GM18508 (cell line): ENCODE results near the gene POU6F2.

Source experiments
- ATAC-seq: cut with Tn5 transposase; IDR thresholded peaks from one replicate; pipeline ENCODE4 v1.9.1; 2021; ENCODE audit warnings: moderate number of reproducible peaks; ENCODE audit not compliant: insufficient read depth, unreplicated experiment

POU6F2 gene

GRCh38 chr7:39238234-39238869 lies 260.6 kb downstream of the POU6F2 start:
- no peak for ATAC-seq

GRCh38 chr7:39240864-39241263 lies 263.2 kb downstream of the POU6F2 start:
- no peak for ATAC-seq

DNA sequence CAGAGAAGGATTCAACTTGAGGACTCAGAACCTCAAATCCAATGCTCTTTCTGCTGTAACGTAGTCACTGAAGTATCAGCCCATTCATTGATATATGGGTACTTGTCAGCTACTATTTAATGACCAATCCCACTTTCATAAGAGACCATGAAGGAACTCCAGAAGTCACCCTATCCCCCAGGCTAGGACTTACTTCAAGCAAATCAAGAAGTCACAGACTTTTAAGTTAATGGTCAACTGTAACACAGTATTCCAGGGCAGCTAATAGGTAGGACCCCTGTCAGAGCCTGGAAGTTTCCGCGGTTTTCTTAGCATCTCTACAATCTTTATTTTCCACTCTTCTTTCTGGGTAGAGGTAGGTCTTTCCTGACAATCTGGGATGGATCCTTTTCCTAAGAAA lies 269.9 kb downstream of the POU6F2 start:
- no peak for ATAC-seq

DNA sequence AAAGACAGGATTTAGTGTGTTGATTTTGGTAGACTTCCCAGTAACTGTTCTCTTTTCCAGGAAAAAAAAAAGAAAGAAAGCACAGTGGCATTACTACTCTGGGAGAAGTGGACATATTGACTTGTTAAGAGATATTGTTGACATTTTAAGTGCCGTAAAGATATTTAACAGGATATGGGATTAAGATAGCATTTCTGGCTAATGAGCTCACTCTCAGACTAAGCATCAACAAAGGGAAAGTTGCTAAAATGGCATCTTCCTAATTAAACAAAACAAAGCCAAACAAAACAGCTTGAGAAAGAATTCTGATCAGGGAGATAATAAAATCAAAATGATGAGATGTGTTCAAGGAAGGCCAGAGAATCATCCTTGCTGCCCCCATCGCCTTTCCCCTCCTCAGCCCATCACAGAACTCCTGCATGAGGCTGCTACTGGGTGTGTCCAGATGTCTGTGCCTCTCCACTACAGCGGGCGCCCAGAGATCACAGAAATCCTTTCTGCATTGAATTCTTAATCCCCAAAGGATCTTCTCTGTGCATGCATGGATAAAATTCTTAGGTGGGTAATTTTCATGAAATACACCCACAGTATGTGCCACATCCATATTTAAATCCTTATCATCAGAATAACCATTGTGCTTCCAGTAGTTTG lies 270.5 kb downstream of the POU6F2 start:
- no peak for ATAC-seq

GRCh38 chr7:39248692-39249090 lies 271.0 kb downstream of the POU6F2 start:
- ATAC-seq: no peak

- no peak for ATAC-seq
Observed at GRCh38 chr7:39249635-39250152, 272.0 kb downstream of the POU6F2 start.

GRCh38 chr7:39252916-39253315 lies 275.2 kb downstream of the POU6F2 start:
- ATAC-seq: no peak

GRCh38 chr7:39259391-39260003 lies 281.8 kb downstream of the POU6F2 start:
- ATAC-seq: no peak

DNA sequence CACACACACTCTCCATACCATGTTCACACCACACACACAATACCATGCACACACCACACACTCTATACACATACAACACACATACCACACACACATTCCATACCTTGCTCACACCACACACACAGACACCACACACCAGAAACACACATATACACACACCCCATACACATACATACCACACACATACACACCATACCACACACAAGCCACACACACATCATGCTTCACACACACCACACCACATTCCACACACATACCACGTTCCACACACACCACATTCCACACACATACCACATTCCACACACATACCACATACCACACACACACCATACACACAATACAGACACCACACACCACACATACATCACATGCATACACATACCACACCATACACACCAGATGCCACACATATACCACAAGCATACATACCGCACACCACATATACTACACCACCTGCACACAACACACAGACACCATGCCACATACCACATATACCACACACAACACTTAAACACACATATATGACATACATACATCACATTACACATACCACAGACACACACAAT lies 282.7 kb downstream of the POU6F2 start:
- ATAC-seq: no peak

DNA sequence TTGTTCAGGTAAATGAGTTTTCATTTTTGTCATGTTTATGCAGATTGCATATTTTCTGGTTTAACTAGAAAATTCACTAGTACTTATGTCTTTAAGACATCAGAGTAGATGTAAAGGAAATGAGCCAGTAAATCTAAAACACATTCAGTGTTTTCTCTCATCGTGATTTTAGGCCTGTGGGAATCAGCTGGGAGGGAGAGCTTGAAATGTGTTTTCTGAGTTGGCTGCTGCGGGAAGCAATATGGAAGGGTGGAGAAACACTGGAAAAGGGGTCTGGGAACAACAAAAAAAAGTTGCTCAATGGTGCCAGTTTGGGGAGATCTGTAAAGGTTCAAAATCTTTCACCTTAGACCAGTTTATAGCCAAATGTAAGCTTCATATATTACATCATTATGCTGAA lies 284.1 kb downstream of the POU6F2 start:
- no peak for ATAC-seq

DNA sequence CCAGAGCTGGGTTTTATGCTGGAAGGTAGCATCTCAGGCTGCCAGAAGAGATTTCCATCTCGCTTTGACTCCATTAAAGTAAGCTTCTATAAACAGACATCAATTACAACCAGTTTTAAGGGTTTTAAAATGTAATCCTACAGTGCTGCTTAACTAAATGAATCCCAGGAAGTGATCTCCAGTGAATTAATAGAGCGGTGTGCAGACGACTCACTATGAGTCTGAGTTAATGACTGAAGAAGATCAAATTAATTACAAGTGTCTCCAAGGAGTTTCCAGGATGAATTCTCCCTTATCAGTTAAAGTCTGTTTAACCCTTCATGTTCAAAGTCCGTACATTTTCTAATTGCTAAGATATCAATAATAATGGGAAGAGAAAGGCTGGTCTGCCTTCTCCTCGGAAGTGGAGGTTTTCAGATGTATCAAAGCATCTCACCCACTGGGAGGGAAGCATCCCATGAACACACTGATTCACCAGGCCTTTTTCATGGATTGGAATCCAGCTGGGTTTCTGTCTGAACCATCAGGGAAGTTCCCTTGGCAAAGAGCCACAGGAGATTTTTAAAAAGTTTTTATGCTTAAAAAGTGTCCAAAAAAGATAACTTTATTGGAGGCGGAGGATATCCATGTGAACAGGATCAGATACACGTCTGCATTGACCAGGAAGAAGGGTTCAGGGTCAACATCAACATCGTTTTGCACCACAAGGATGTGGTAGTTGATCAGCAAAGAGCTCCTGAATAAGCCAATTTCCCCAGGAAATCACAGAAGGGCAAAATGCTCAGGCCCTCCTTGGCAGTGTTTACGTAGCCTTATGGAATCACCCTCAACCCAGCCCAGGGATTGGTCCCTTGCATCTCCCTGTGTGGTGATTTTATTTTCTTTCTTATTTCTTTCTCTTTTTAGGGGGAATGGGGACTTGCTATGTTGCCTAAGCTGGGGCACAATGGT lies 288.2 kb downstream of the POU6F2 start:
- ATAC-seq: no peak

- ATAC-seq: no peak
Observed at GRCh38 chr7:39269034-39269433, 291.3 kb downstream of the POU6F2 start.

DNA sequence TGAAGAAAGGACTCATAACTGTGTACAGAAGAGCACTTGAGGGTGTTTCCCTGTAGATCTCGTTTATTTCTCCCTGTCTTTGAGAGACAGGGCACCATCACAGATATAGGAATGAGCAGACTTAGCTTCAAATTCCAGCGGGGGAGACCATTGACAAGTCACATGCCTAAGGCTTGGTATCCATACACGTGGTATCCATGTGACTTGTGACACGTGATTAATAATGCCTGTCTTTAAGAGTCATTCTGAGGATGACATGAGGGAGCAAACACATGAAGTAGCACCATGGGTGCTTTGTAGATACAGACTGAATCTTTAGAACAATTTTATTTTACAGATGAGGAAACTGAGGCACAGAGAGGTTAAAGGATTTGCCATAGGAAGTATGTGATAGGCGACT lies 292.3 kb downstream of the POU6F2 start:
- ATAC-seq: no peak

DNA sequence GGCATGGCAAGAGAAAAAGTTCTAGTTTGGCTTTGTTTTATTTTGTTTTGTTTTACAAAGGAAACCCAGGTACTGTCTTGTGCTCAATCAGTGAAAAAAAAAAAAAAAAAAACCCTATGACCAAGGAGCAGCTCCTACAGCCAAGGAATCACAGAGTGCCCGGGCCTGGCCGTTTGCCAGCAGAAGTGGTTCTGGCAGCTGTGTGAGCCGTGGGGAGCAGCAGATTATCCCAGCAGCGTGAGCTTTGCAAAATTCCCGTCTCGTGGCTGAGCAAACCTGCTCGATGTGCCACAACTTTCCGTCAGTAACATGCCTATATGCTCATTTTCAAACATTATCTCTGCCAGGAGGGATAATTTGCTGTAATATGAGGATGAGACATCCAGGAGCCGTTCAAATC lies 293.7 kb downstream of the POU6F2 start:
- ATAC-seq: no peak

DNA sequence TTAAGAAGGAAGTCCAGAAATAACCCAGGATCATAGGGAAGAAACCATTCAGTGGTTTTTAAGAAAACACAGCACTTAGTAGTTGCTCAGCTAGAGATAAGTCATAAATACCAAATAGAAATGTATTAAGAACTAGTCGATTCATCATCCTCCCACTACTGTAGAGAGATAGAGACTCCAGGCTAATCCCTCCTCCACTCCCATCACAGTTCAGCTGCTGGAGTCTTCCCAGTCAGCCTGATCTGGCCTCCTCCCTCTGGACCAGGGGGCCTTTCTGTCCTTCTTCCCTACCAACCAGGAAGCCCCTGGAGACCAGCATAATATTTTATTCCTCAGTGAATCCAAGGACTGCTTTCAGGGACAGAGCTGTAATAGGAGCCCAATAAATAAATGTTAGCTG lies 294.4 kb downstream of the POU6F2 start:
- ATAC-seq: no peak

GRCh38 chr7:39272691-39273090 lies 295.0 kb downstream of the POU6F2 start:
- no peak for ATAC-seq

DNA sequence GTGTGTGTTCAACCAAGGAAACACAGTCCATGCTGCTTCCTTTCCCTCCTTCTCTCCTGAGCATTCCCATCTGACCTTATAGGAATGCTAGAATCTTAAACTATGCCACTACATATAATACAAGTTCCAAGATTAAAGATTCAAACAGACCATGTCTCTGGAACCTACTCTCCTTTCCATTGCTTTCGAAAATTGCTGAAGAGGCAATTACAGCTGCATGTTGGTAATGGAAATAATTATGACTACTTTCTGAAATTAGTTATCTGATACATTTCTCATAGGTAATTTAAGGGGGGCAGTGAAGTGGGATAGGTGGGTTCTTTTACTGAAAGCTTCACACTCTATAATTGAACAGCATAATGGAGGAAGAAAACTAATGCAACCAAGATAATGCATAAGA lies 302.6 kb downstream of the POU6F2 start:
- ATAC-seq: no peak

DNA sequence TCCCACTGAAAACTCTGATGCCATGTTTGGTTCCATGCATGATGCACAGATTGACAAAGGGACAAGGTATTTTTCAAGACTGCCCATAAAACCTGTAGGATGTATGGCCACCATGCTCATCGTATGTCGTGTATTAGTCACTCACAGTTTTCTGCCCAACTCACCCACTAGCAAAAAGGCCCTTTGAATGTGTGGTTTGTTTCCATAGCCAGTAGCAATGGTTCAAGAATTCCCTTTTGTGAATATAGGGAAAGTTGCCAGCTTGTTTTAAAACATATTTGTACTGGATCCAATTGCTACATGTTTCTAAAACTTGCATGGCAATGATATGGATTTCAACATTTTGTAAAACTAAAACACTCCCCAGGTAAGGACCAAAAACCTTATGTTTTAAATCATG lies 307.5 kb downstream of the POU6F2 start:
- no peak for ATAC-seq

DNA sequence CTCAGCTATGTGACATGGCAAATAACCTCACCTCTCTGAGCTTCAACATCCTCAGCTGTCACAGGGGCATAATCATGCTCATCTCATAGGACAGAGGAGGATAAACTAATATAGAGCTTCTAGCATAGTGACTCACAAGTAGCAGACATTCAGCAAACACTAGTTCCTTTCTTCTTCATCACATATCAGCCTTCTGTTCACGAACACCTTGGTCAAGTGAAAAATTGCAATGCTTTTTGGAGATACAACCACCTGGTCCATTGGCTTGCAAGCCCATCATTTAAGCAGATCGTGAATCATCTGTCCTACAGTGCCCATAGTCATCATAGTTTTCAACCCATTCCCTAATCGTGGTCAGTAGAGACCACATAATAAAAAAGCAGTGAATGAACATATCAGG lies 310.6 kb downstream of the POU6F2 start:
- no peak for ATAC-seq
